Upper lobe of left lung (tissue), 4 donors: Measurements from ENCODE around the gene NUP85.

Experiments
- CTCF ChIP-seq, 6 experiments: fragments of 450-650 bp in 4 of 6; fragments of 200-600 bp in 2 of 6; sonication (generic) in 2 of 6; IDR thresholded peaks; one replicate each; pipeline ENCODE4 v1.5.1; 2016 to 2019; ENCODE audit warnings: antibody characterized with exemption in 6 of 6
- EP300 ChIP-seq, 4 donors: sonication (generic); formaldehyde crosslinking; IDR thresholded peaks; one replicate each; pipeline ENCODE4 v1.5.1; 2017; ENCODE audit warnings: antibody characterized with exemption in 4 of 4, control low read depth in 2 of 4
- POLR2A ChIP-seq, 4 donors: fragments of 450-650 bp; IDR thresholded peaks; one replicate each; pipeline ENCODE4 v1.5.1; 2016 to 2017; ENCODE audit warnings: antibody characterized with exemption in 4 of 4, mild to moderate bottlenecking in 2 of 4
- POLR2AphosphoS5 ChIP-seq, 2 donors: sonication (generic); formaldehyde crosslinking; IDR thresholded peaks; one replicate each; pipeline ENCODE4 v1.5.1; 2017; ENCODE audit warnings: antibody characterized with exemption in 2 of 2

- TF ChIP-seq CTCF (IDR thresholded peaks at IDR 0.05) (no peak), POLR2A (IDR thresholded peaks at IDR 0.05) (no peak), POLR2AphosphoS5 (IDR thresholded peaks at IDR 0.05) (no peak), EP300 (IDR thresholded peaks at IDR 0.05) (no peak)
Measured at GRCh38 chr17:75228847-75229246, 23.4 kb downstream of the NUP85 start.
